B cell (primary cell): ENCODE results near the gene GRID1. TPM values are rescaled to one million over a fixed set of nuclear protein-coding genes. Genes with fewer than 3 reads are reported as not detected.

Experiments
- ATAC-seq: fragments of 200-7000 bp; cut with Tn5 transposase; one replicate; pipeline ENCODE4 v1.10.0; 2021; ENCODE audit warnings: low read depth, mild to moderate bottlenecking, moderate number of reproducible peaks, moderate library complexity
- CTCF ChIA-PET: fragments of 350-600 bp; sonication (Branson Sonifier 250); formaldehyde crosslinking; loops from one replicate; lab custom pipeline; 2021; ENCODE audit warnings: antibody characterized with exemption, inconsistent platforms; lab: Charles Lee
- POLR2A ChIA-PET: fragments of 350-600 bp; sonication (Branson Sonifier 250); formaldehyde crosslinking; loops from one replicate; lab custom pipeline; 2021; ENCODE audit warnings: antibody characterized with exemption; lab: Charles Lee
- DNase-seq: peaks from one replicate; pipeline ENCODE4 v3.0.0; 2013
- H2AFZ ChIP-seq: 2 replicates; pipeline ENCODE4 v1.6.1; 2012; ENCODE audit warnings: mild to moderate bottlenecking, low read depth, low read length; ENCODE audit not compliant: insufficient read depth, poor library complexity, severe bottlenecking
- H3K27ac ChIP-seq, 2 donors: 1 replicate in 1 of 2; 2 replicates in 1 of 2; pipeline ENCODE4 v1.5.1; 2012 to 2013; ENCODE audit warnings: low read length in 2 of 2, mild to moderate bottlenecking in 2 of 2, moderate library complexity in 1 of 2
- H3K27me3 ChIP-seq, 4 experiments: fragments of 200-600 bp in 1 of 4; sonication (generic) in 1 of 4; replicated peaks in 1 of 4; 1 replicate in 2 of 4; 2 replicates in 2 of 4; pipeline versions ENCODE4 v1.6.1 to v1.7.0; 2013 to 2016; ENCODE audit warnings: low read length in 3 of 4, mild to moderate bottlenecking in 2 of 4, mixed read lengths in 1 of 4, moderate library complexity in 1 of 4; ENCODE audit not compliant: insufficient read depth in 4 of 4, control insufficient read depth in 3 of 4; ENCODE audit errors: control extremely low read depth in 1 of 4
- H3K36me3 ChIP-seq, 2 experiments: replicated peaks in 1 of 2; 1 replicate in 1 of 2; 2 replicates in 1 of 2; pipeline versions ENCODE4 v1.6.1 to v1.7.1; 2013; ENCODE audit warnings: low read length in 1 of 2; ENCODE audit not compliant: insufficient read depth in 2 of 2, control insufficient read depth in 1 of 2; ENCODE audit errors: control extremely low read depth in 1 of 2, extremely low read depth in 1 of 2
- H3K4me1 ChIP-seq, 2 donors: fragments of 200-600 bp in 1 of 2; sonication (generic) in 1 of 2; 1 replicate in 1 of 2; 2 replicates in 1 of 2; pipeline versions ENCODE4 v1.5.1 to v1.6.1; 2013 to 2017; ENCODE audit warnings: low read length in 2 of 2; ENCODE audit not compliant: control insufficient read depth in 2 of 2, insufficient read depth in 2 of 2
- H3K4me2 ChIP-seq: replicated peaks from 2 replicates; pipeline ENCODE3; 2012; ENCODE audit warnings: mild to moderate bottlenecking, low read depth, low read length; ENCODE audit not compliant: poor library complexity, severe bottlenecking
- H3K4me3 ChIP-seq, 5 experiments: fragments of 200-600 bp in 1 of 5; sonication (generic) in 1 of 5; 1 replicate in 3 of 5; 2 replicates in 2 of 5; pipeline versions ENCODE4 v1.5.1 to v1.7.0; 2011 to 2016; ENCODE audit warnings: low read length in 4 of 5, mild to moderate bottlenecking in 4 of 5, low read depth in 2 of 5, control low read depth in 1 of 5, moderate library complexity in 1 of 5; ENCODE audit not compliant: insufficient read depth in 1 of 5; ENCODE audit errors: control extremely low read depth in 1 of 5, extremely low read depth in 1 of 5
- H3K79me2 ChIP-seq: fragments of 200-600 bp; sonication (generic); one replicate; pipeline ENCODE4 v1.6.0; 2016; ENCODE audit warnings: low read length; ENCODE audit not compliant: control insufficient read depth, insufficient read depth
- H3K9ac ChIP-seq: fragments of 200-600 bp; sonication (generic); 2 replicates; pipeline ENCODE4 v1.6.1; 2017; ENCODE audit warnings: mild to moderate bottlenecking, low read length, moderate library complexity
- H3K9me3 ChIP-seq, 3 donors: one replicate each; pipeline versions ENCODE4 v1.6.1 to v1.7.1; 2013; ENCODE audit warnings: low read length in 2 of 3; ENCODE audit not compliant: control insufficient read depth in 2 of 3, insufficient read depth in 1 of 3; ENCODE audit errors: control extremely low read depth in 1 of 3
- H4K20me1 ChIP-seq: 2 replicates; pipeline ENCODE4 v1.6.0; 2012; ENCODE audit warnings: mild to moderate bottlenecking, low read length; ENCODE audit not compliant: insufficient read depth, control insufficient read depth, poor library complexity, severe bottlenecking
- H3K27ac Mint-ChIP-seq: one replicate; pipeline ENCODE4 v1.8.0; 2021; ENCODE audit warnings: mixed read lengths
- H3K27me3 Mint-ChIP-seq: one replicate; pipeline ENCODE4 v1.8.0; 2021; ENCODE audit warnings: mixed read lengths
- H3K4me1 Mint-ChIP-seq: one replicate; pipeline ENCODE4 v1.8.0; 2021; ENCODE audit warnings: mixed read lengths
- H3K4me3 Mint-ChIP-seq: one replicate; pipeline ENCODE4 v1.8.0; 2021; ENCODE audit warnings: mixed read lengths
- H3K9me3 Mint-ChIP-seq: one replicate; pipeline ENCODE4 v1.8.0; 2022; ENCODE audit warnings: mixed read lengths; ENCODE audit not compliant: insufficient read depth
- EZH2 ChIP-seq: IDR thresholded peaks from 2 replicates; pipeline ENCODE4 v1.6.1; 2012; ENCODE audit warnings: borderline replicate concordance, low read depth, mild to moderate bottlenecking, moderate library complexity, low read length; ENCODE audit not compliant: insufficient read depth, poor library complexity, severe bottlenecking
- WGBS: methylation state at CpG from one replicate; pipeline ENCODE4 v1.1.5; 2013; ENCODE audit warnings: missing lambda C conversion rate; ENCODE audit not compliant: insufficient coverage; 5-methylcytosine and 5-hydroxymethylcytosine counted together
- intact Hi-C: fragments of 100-400 bp; cut with micrococcal nuclease; formaldehyde crosslinking; loops from one replicate; pipeline ENCODE4 v1.10.0; 2022
- polyA plus RNA-seq: library from polyadenylated mRNA; depleted of rRNA; stranded (reverse); fragments of >200 nt; gene quantifications from 2 replicates; pipeline ENCODE4 v1.2.3, GENCODE V29; 2012
- total RNA-seq, 2 donors: library from RNA; stranded (reverse); fragments of 120-200 nt in 1 of 2; gene quantifications; 1 replicate in 1 of 2; 2 replicates in 1 of 2; pipeline versions ENCODE4 v1.2.3 to v1.2.4, GENCODE V29; 2013 to 2022
- TF ChIP-seq, protein P1 (sequence below): fragments of 200-600 bp; IDR thresholded peaks from one replicate; pipeline ENCODE4 v1.8.0; 2022; ENCODE audit warnings: antibody characterized with exemption, mild to moderate bottlenecking

GRID1 gene
- total and polyA plus RNA-seq, 2 donors (not counting 1 experiment from before 2014, with no cell fraction given): not detected

DNA sequence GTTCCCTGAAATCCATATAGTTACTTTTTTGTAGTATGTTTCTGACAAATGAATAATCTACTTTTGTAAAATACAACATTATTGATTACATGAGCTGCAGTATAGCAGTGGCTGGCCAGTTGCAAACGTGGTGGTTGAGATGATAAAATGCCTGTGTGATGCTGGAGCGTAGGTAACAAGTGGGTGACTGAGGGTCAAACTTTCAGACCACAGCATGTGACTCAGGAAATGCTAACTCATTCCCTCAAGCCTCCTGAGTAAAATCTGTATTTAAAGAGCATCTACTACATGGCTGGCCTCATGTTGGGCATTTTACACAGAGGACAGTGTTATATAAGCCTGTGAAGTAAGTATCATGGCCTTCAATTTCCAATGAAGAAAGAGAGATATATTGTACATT is 585.2 kb downstream of the GRID1 start:
- H3K9me3 ChIP-seq: no peaks in the 10 kb centered on the region
- ATAC-seq: no peak

DNA sequence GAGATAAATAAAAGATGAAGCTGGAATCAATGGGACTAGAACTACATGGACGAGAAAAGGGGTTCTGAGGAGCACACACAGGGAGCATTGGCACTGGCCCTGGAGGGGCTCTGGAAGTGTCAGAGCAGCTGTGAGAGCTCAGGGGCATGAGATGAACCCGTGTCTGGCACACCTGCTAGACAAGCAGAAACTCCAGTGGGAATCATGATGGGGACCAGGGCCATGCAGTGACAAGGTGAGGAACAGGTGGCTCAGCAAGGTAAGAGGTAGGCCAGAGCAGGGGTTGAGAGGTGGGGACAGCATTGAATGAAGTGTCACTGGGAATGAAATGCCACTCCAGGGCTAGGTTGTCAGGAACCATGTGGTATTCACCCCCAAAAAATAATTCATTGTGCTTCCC is 588.5 kb downstream of the GRID1 start:
- H3K4me3 ChIP-seq: no peak overlapping the region
- TF ChIP-seq, protein P1, sequence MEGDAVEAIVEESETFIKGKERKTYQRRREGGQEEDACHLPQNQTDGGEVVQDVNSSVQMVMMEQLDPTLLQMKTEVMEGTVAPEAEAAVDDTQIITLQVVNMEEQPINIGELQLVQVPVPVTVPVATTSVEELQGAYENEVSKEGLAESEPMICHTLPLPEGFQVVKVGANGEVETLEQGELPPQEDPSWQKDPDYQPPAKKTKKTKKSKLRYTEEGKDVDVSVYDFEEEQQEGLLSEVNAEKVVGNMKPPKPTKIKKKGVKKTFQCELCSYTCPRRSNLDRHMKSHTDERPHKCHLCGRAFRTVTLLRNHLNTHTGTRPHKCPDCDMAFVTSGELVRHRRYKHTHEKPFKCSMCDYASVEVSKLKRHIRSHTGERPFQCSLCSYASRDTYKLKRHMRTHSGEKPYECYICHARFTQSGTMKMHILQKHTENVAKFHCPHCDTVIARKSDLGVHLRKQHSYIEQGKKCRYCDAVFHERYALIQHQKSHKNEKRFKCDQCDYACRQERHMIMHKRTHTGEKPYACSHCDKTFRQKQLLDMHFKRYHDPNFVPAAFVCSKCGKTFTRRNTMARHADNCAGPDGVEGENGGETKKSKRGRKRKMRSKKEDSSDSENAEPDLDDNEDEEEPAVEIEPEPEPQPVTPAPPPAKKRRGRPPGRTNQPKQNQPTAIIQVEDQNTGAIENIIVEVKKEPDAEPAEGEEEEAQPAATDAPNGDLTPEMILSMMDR: no peak
- no peak for TF ChIP-seq EZH2
- no peaks in the 10 kb centered on the region for H3K36me3 ChIP-seq
- no peak overlapping the region for H3K4me2 ChIP-seq
- ChIA-PET CTCF (no interaction called here), POLR2A (no interaction called here)
- no peaks in the 10 kb centered on the region for H3K9me3 ChIP-seq
- H3K4me3 Mint-ChIP-seq: no peak overlapping the region
- H3K27me3 ChIP-seq: no peaks in the 10 kb centered on the region
- no peaks in the 10 kb centered on the region for H3K4me1 Mint-ChIP-seq
- intact Hi-C loops: no loop called here
- no peaks in the 10 kb centered on the region for H3K27me3 Mint-ChIP-seq
- peaks cover 2% of the 10 kb centered on the region for H3K9me3 Mint-ChIP-seq
- H3K27ac Mint-ChIP-seq: no peak overlapping the region
- no peaks in the 10 kb centered on the region for H3K4me1 ChIP-seq
- H3K79me2 ChIP-seq: no peaks in the 10 kb centered on the region
- no peak overlapping the region for H3K27ac ChIP-seq
- H3K9ac ChIP-seq: no peak overlapping the region
- no peak overlapping the region for H2AFZ ChIP-seq
- DNase-seq (no peak), ATAC-seq (no peak)
- WGBS: 78% methylated on average over 2 of the region's 2 CpGs
- H4K20me1 ChIP-seq: no peaks in the 10 kb centered on the region

More for the DNA sequence above, 585.2 kb downstream of the GRID1 start:
- no peak overlapping the region for H3K27ac ChIP-seq
- H3K27ac Mint-ChIP-seq: no peak overlapping the region
- H3K9ac ChIP-seq: no peak overlapping the region
- ChIA-PET POLR2A (no interaction called here), CTCF (no interaction called here)
- no peaks in the 10 kb centered on the region for H3K27me3 ChIP-seq
- H3K4me3 Mint-ChIP-seq: no peak overlapping the region
- TF ChIP-seq EZH2: no peak
- TF ChIP-seq, protein P1: no peak
- no peak overlapping the region for H3K4me3 ChIP-seq
- intact Hi-C loops: no loop called here
- H3K4me1 Mint-ChIP-seq: no peaks in the 10 kb centered on the region
- H3K4me1 ChIP-seq: no peaks in the 10 kb centered on the region
- peaks cover 4% of the 10 kb centered on the region for H3K27me3 Mint-ChIP-seq
- H4K20me1 ChIP-seq: no peaks in the 10 kb centered on the region
- no peak overlapping the region for H2AFZ ChIP-seq
- no peaks in the 10 kb centered on the region for H3K9me3 Mint-ChIP-seq
- H3K79me2 ChIP-seq: no peaks in the 10 kb centered on the region
- H3K36me3 ChIP-seq: no peaks in the 10 kb centered on the region
- WGBS: no CpG with 5 or more reads among the region's 2 CpGs
- no peak for DNase-seq
- no peak overlapping the region for H3K4me2 ChIP-seq
